HG02852 (cell line): Measurements from ENCODE around the gene HSDL2.
"Not testable (repeated sequence)": the region's sequence is repeated elsewhere in the genome, so short reads cannot be mapped to it uniquely, and the experiment has no call there.

Experiments
- ATAC-seq: cut with Tn5 transposase; IDR thresholded peaks from one replicate; pipeline ENCODE4 v1.9.1; 2021; ENCODE audit warnings: mild to moderate bottlenecking, moderate library complexity; ENCODE audit not compliant: unreplicated experiment

Gene HSDL2

GRCh38 chr9:112365257-112365656, 14.7 kb upstream of the HSDL2 start:
- not testable (repeated sequence) for ATAC-seq

GRCh38 chr9:112366591-112366990, 13.3 kb upstream of the HSDL2 start:
- ATAC-seq = no peak

GRCh38 chr9:112367465-112367864, 12.4 kb upstream of the HSDL2 start:
- no peak for ATAC-seq

DNA sequence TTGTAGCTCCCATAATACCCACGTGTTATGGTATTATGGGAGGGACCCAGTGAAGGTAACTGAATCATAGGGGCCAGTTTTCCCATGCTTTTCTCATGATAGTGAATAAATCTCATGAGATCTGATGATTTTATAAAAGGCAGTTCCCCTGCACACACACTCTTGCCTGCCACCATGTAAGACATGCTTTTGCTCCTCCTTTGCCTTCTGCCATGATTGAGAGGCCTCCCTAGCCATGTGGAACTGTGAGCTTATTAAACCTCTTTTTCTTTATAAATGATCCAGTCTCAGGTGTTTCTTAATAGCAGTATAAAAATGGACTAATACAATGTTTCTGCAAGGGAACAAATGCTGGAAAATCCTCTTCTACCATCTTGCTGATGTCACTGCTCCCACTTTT, 10.1 kb upstream of the HSDL2 start:
- ATAC-seq = no peak

- ATAC-seq = no peak
Measured at GRCh38 chr9:112371060-112371459, 8.8 kb upstream of the HSDL2 start.

DNA sequence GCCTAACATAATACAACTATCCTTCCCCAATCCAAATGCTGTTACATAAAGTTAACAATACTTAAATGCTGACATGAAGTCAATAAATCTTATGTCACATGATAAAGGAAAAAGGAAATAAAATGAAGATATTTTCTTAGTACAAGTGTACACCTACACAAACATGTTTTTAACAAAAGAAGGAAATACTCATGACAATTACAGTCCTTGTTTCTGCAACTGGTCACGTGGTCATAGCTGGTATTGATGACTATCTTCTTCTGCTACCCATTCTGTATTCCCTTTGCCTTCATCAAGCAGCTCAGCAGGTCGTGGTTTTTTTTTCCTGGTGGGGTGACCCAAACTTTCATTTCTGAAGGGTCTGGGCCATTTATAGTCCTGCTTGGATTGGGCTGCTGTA, 6.2 kb upstream of the HSDL2 start:
- ATAC-seq = not testable (repeated sequence)

DNA sequence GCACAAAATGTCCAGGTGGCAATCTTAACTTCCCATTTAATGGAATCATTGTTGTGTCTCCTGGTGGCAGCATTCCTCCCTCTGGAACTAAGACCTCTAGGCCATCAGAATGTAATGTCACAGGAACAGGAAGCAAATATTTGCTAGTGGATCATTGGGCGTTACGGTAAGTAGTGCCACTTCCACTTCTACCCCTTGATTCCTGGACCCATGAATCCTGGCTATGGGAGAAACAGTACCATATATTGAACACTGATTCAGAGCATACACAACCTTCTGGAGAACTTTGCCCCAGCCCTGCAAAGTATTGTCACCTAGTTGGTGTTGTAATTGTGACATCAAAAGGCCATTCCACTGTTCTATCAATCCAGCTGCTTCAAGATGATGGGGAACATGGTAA, 5.7 kb upstream of the HSDL2 start:
- not testable (repeated sequence) for ATAC-seq

DNA sequence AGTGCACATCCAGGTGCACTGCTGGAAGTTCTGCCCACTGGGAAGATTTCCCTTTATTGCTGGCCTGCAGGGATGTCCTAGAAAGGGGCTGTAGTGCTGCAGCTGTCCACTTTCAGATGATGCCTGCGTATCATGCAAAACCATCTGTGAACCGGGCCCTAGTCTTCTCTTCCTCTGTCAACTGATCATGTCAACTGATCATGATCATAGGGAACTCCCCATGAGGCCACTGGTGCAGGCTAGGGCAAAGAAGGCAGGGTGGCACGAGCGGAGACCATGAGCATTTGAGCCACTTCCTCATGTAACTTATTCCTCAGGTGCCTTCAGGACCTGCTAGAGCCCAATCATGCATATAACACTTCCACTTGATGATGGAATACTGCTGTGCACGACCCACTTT, 4.5 kb upstream of the HSDL2 start:
- ATAC-seq = no peak

GRCh38 chr9:112377087-112377486, 2.8 kb upstream of the HSDL2 start:
- no peak for ATAC-seq

- ATAC-seq = no peak
Measured at GRCh38 chr9:112377684-112378327, 2.1 kb upstream of the HSDL2 start.

DNA sequence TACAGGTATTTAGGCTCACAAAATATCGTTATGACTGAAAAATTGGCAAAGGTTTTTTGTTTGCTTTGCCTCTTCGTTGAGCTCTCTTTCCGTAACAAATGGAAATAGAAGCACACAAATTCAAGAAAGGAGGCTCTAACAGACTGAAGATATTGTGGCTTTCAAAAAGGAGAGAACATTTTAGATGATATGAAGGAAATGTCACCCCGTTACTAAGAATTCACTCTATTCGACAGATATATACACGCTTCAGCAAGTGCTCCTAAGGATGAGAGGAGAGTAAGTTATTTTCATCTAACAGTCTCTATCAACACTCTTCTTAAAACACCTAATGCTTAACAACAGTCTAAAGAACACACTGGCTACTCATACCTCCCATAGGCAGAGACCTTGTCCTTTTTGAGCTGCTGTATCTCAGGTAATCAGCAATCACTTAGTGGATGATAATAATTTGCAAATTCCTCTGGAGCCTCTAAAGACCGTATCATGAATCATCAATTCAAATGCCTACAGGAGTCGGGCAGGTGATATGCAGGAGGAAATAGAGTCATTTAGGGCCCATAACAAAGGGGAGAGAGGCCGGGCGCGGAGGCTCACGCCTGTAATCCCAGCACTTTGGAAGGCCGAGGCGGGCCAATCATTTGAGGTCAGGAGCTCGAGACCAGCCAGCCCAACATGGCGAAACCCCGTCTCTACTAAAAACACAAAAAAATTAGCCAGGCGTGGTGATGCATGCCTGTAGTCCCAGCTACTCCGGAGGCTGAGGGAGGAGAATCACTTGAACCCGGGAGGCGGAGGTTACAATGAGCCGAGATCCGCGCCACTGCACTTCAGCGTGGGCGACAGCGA, 1.4 kb upstream of the HSDL2 start:
- peak; percentile 11 for ATAC-seq

DNA sequence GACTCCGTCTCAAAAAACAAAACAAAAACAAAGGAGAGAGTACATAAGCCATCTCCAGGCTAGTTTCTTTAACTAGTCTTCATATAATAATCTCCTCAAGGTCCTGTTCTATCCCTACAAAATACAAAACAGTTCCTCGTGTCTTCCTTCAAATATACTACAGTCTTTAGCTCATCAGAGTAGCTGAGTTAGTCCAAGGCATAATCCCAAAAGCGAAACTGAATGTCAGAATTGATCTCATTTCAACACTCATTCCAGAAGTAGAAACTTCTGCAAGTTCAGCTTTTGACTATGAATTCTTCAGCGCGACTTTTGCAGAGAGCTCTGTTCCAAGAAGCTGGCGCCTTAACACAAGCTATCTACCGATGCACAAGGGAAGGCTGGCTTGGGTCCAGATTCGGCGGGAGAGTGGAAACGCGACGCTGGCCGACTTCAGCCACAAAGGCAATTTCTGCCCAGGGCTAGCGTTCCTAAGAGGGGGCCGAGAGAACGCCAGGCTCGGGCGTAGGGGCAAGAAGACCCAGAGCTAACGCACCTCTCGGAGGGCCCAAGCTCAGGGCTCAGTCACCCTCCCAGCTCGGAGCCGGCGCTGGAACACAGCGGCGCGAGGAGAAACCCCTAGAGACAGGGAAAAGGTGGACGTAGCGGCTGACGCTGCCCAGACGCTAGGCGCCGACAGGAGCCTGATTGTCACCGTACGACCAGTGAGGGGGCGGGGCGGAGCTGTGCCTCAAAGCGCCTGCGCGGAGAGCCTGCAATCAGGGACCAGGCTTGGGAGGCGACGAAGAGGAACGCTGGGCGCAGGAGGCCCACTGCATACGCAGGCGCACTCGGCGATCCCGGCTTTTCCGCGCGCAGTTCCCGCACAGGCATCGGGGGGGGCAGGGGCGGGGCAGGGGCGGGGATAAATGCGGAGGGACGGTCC, 469 bp upstream of the HSDL2 start:
- ATAC-seq = peak; percentile 84

DNA sequence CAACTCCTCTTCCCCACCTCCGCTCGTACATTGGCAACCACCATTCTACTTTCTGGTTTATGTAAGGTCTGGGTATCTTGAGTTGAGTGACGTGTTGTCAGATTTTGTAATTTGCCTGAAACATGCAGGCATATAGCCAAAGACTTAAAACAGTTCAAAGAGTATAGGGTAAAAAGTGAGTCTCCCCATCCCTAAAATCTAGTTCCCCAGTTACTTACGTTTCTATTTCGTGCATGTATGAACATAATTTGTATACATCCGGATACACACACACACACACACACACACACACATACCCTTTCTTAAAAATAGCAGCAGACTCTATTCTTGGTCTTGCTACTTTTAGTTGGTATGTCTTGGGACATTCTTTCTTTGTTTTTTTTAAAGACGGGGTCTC, 915 bp downstream of the HSDL2 start:
- ATAC-seq = no peak

GRCh38 chr9:112382066-112382465, 2.2 kb downstream of the HSDL2 start:
- ATAC-seq = no peak

DNA sequence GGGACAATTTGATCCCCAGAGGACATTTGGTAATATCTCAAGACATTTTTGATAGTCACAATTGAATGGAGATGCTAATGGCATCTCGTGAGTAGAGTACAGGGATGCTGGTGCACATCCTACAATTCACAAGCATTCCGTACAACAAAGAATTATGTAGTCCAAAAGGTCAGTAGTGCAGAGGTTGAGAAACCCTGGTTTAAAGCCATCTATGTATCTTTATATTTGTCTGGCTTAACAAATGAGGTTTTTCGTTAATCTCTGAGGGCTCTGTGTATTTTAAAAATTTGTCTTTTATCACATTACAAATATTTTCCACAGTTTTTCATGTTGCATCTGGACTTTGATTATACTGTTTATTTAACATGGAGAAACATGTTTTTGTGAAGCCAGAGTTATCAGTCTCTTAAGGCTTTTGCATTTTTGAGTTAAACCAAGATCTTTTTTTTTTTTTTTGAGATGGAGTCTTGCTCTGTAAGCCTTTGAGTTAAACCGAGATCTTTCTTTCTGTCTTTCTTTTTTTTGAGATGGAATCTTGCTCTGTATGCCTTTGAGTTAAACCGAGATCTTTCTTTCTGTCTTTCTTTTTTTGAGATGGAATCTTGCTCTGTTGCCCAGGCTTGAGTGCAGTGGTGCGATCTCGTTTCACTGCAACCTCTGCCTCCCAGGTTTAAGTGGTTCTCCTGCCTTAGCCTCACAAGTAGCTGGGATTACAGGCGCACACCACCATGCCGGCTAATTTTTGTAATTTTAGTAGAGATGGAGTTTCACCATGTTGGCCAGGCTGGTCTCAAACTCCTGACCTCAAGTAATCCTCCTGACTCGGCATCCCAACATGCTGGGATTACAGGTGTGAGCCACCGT, 2.8 kb downstream of the HSDL2 start:
- no peak for ATAC-seq

DNA sequence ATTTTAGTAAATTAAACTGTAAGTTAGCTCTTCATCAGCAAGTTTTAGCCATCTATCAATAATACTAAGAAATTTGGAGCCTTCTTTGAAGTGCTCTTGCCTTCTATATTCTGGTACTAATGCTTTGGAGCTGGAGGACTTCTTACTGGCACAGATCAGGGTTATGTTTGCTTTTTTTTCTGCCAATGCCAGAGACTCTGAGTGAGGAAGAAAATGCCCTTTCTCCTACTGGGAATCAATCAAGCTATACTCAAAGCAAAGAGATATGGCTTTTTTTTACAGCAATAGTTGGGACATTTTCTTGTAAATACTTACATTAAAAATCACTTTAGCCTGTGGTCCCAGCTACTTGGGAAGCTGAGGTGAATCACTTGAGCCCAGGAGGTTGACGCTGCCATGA, 4.3 kb downstream of the HSDL2 start:
- ATAC-seq = no peak

DNA sequence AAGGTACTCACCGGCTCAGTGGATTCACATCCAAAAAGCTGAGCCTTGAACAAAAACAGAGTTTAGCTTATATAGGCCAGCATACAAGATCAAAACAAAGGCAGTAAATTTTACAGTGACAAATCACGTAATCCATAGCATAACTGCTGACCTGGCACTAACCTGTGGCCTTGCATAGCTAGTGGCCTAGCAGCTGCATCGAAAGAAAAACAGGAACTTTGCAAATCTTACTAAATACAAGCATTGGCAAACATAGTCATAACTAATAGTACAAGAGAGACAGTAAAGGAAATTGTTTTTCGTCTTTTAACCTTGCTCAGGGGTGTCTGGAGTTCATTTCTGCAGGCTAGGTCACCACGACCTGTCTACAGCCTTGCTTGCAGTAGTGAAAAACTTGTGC, 4.8 kb downstream of the HSDL2 start:
- no peak for ATAC-seq

DNA sequence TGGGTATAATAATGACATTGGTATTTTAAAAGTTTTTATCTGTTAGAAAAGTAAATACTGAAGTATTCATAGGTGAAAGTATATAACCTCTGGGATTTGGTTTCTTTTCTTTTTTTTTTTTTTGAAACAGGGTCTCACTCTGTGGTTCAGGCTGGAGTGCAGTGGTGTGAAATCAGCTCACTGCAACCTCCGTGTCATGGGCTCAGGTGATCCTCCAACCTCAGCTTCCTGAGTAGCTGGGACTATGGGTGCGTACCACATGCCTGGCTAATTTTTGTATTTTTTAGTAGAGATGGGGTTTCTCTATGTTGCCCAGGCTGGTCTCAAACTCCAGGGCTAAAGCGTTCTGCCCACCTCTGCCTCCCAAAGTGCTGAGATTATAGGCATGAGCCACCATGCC, 7.2 kb downstream of the HSDL2 start:
- ATAC-seq = no peak

- not testable (repeated sequence) for ATAC-seq
Measured at GRCh38 chr9:112389897-112390296, 10.0 kb downstream of the HSDL2 start.

- ATAC-seq = not testable (repeated sequence)
Measured at GRCh38 chr9:112391936-112392560, 12.1 kb downstream of the HSDL2 start.
